HepG2 (cell line): ENCODE results near the gene SDCCAG8. TPM values are rescaled to one million over a fixed set of nuclear protein-coding genes. Genes with fewer than 3 reads are reported as not detected.

ENCODE experiments used
- ATF4 ChIP-seq, 2 experiments: fragments of 450-650 bp in 1 of 2; sonication (generic) in 1 of 2; formaldehyde crosslinking; IDR thresholded peaks; 2 replicates each; pipeline versions ENCODE4 v1.5.0 to v1.8.0; 2020 to 2022; ENCODE audit warnings: mild to moderate bottlenecking in 1 of 2, missing genetic modification reagents in 1 of 2
- FIP1L1 ChIP-seq: fragments of 200-400 bp; formaldehyde crosslinking; IDR thresholded peaks from 2 replicates; pipeline ENCODE4 v1.6.1; 2018; ENCODE audit warnings: low read depth, mild to moderate bottlenecking, low read length, moderate library complexity, borderline replicate concordance; ENCODE audit not compliant: insufficient read depth
- GPN1 ChIP-seq: sonication (generic); formaldehyde crosslinking; IDR thresholded peaks from 2 replicates; pipeline ENCODE4 v1.5.1; 2020; ENCODE audit warnings: missing genetic modification reagents, borderline replicate concordance
- HNF1B ChIP-seq: sonication (generic); formaldehyde crosslinking; IDR thresholded peaks from 2 replicates; pipeline ENCODE4 v1.5.1; 2020; ENCODE audit warnings: mild to moderate bottlenecking, moderate library complexity, missing genetic modification reagents
- ISL2 ChIP-seq: sonication (generic); formaldehyde crosslinking; IDR thresholded peaks from 2 replicates; pipeline ENCODE4 v1.5.0; 2020; ENCODE audit warnings: missing genetic modification reagents
- KLF13 ChIP-seq: sonication (generic); formaldehyde crosslinking; IDR thresholded peaks from 2 replicates; pipeline ENCODE4 v1.4.0; 2020; ENCODE audit warnings: mild to moderate bottlenecking, missing genetic modification reagents
- MATR3 ChIP-seq: sonication (generic); formaldehyde crosslinking; IDR thresholded peaks from 2 replicates; pipeline ENCODE4 v1.4.0; 2020; ENCODE audit warnings: missing genetic modification reagents
- MIER2 ChIP-seq: IDR thresholded peaks from 2 replicates; pipeline ENCODE4 v1.6.1; 2016; ENCODE audit warnings: missing biosample characterization, missing genetic modification reagents
- NFATC3 ChIP-seq: sonication (generic); formaldehyde crosslinking; IDR thresholded peaks from 2 replicates; pipeline ENCODE4 v1.5.1; 2020; ENCODE audit warnings: mild to moderate bottlenecking, missing genetic modification reagents
- NFIC ChIP-seq: IDR thresholded peaks from 2 replicates; pipeline ENCODE4 v1.6.1; 2012; ENCODE audit warnings: mild to moderate bottlenecking, low read length, inconsistent platforms
- NR1H2 ChIP-seq: sonication (generic); formaldehyde crosslinking; IDR thresholded peaks from 2 replicates; pipeline ENCODE4 v1.8.1; 2022; ENCODE audit warnings: low read depth, missing genetic modification reagents, borderline replicate concordance
- PAX8 ChIP-seq: sonication (generic); formaldehyde crosslinking; IDR thresholded peaks from 2 replicates; pipeline ENCODE4 v1.8.0; 2022; ENCODE audit warnings: mild to moderate bottlenecking, missing genetic modification reagents, borderline replicate concordance
- PCBP1 ChIP-seq: fragments of 200-400 bp; formaldehyde crosslinking; IDR thresholded peaks from 2 replicates; pipeline ENCODE4 v1.6.1; 2017; ENCODE audit warnings: mild to moderate bottlenecking, low read depth, low read length, borderline replicate concordance
- PRMT3 ChIP-seq: sonication (generic); formaldehyde crosslinking; IDR thresholded peaks from 2 replicates; pipeline ENCODE4 v1.8.1; 2022; ENCODE audit warnings: low read depth, mild to moderate bottlenecking, moderate library complexity, missing genetic modification reagents, borderline replicate concordance
- RBFOX2 ChIP-seq: fragments of 200-400 bp; formaldehyde crosslinking; IDR thresholded peaks from 2 replicates; pipeline ENCODE4 v1.6.1; 2017; ENCODE audit warnings: low read depth, mild to moderate bottlenecking, low read length
- TIGD3 ChIP-seq: sonication (generic); formaldehyde crosslinking; IDR thresholded peaks from 2 replicates; pipeline ENCODE4 v1.5.1; 2020; ENCODE audit warnings: mild to moderate bottlenecking, missing genetic modification reagents, borderline replicate concordance
- U2AF1 ChIP-seq: fragments of 200-400 bp; formaldehyde crosslinking; optimal IDR thresholded peaks from 2 replicates; pipeline ENCODE3; 2017; ENCODE audit warnings: mild to moderate bottlenecking, low read depth, low read length
- ZBTB7A ChIP-seq: sonication (generic); formaldehyde crosslinking; IDR thresholded peaks from 2 replicates; pipeline ENCODE4 v1.8.0; 2022; ENCODE audit warnings: mild to moderate bottlenecking, missing genetic modification reagents
- ZFYVE20 ChIP-seq: sonication (generic); formaldehyde crosslinking; IDR thresholded peaks from 2 replicates; pipeline ENCODE4 v1.8.0; 2023; ENCODE audit warnings: low read depth, mild to moderate bottlenecking, moderate library complexity, missing genetic modification reagents, borderline replicate concordance
- ZNF124 ChIP-seq: sonication (generic); formaldehyde crosslinking; IDR thresholded peaks from 2 replicates; pipeline ENCODE4 v1.4.0; 2020; ENCODE audit warnings: missing genetic modification reagents
- ZNF274 ChIP-seq: sonication (generic); formaldehyde crosslinking; IDR thresholded peaks from 2 replicates; pipeline ENCODE4 v1.5.1; 2020; ENCODE audit warnings: mild to moderate bottlenecking, missing genetic modification reagents
- ZNF275 ChIP-seq: sonication (generic); formaldehyde crosslinking; IDR thresholded peaks from 2 replicates; pipeline ENCODE4 v1.8.0; 2022; ENCODE audit warnings: missing genetic modification reagents, mild to moderate bottlenecking, inconsistent platforms, borderline replicate concordance
- ZNF644 ChIP-seq: IDR thresholded peaks from 2 replicates; pipeline ENCODE4 v1.6.1; 2016; ENCODE audit warnings: low read depth
- ZNF784 ChIP-seq: sonication (generic); formaldehyde crosslinking; IDR thresholded peaks from 2 replicates; pipeline ENCODE4 v1.5.1; 2020; ENCODE audit warnings: missing genetic modification reagents, mild to moderate bottlenecking, borderline replicate concordance
- polyA plus RNA-seq, 8 experiments: library from polyadenylated mRNA; depleted of rRNA in 3 of 8; stranded (reverse) in 7 of 8; unstranded in 1 of 8; fragments of >200 nt; fragmentation: Illumina TruSeq in 4 of 8; extraction: Trizol in 4 of 8; gene quantifications; 2 replicates each; pipeline versions ENCODE4 v1.2.1 to v1.2.3, GENCODE V29; 2011 to 2016; ENCODE audit warnings: low read depth in 4 of 8, missing spikeins in 1 of 8, mixed read lengths in 1 of 8; ENCODE audit not compliant: insufficient read depth in 1 of 8
- total RNA-seq, 5 experiments: library from RNA; depleted of rRNA; stranded (reverse); fragments of >200 nt; fragmentation: Illumina TruSeq; extraction: Trizol; gene quantifications; 2 replicates each; pipeline ENCODE4 v1.2.3, GENCODE V29; 2016; ENCODE audit warnings: low read depth in 1 of 5

The SDCCAG8 gene
- total and polyA plus RNA-seq, 2 of the 13 experiments (the other 11 are each of a cell fraction or from before 2014, with no cell fraction given) = 9.5 to 13.4 TPM

- no peak for TF ChIP-seq ZNF124 (CRISPR knock-in tag)
- TF ChIP-seq ZBTB7A (CRISPR knock-in tag) = no peak
- no peak for TF ChIP-seq KLF13
- TF ChIP-seq GPN1 = no peak
- TF ChIP-seq ZFYVE20 (CRISPR knock-in tag) = no peak
- TF ChIP-seq U2AF1 = no peak
- 0 out of 2 replicates have a peak, but pooled peaks have one; percentile 33 for TF ChIP-seq MIER2 (CRISPR knock-in tag)
- no peak for TF ChIP-seq PRMT3 (CRISPR knock-in tag)
- TF ChIP-seq ATF4 (CRISPR knock-in tag; IDR thresholded peaks at IDR 0.05) = peak in 1 of 2 experiments; percentile 80; a peak in 2 of 4 replicates
- no peak for TF ChIP-seq RBFOX2
- no peak for TF ChIP-seq ZNF784 (CRISPR knock-in tag)
- no peak for TF ChIP-seq FIP1L1
- TF ChIP-seq NFIC = no peak
- no peak for TF ChIP-seq PCBP1
- TF ChIP-seq MATR3 = no peak
- no peak for TF ChIP-seq TIGD3 (CRISPR knock-in tag)
- no peak for TF ChIP-seq PAX8
- TF ChIP-seq NR1H2 = no peak
- TF ChIP-seq HNF1B = peak; percentile 83
- peak; percentile 77 for TF ChIP-seq ZNF644
- TF ChIP-seq ZNF274 = peak; percentile 71; the same call in 1 of the 2 replicates
- no peak for TF ChIP-seq ISL2 (CRISPR knock-in tag)
- no peak for TF ChIP-seq NFATC3 (CRISPR knock-in tag)
- no peak; the same call in 1 of the 2 replicates for TF ChIP-seq ZNF275 (CRISPR knock-in tag)
Observed at GRCh38 chr1:243505986-243506689, 250.3 kb downstream of the SDCCAG8 start (continued).
